MM.1S (cell line): Measurements from ENCODE around the gene ROBO2.

Experiments
- DNase-seq: peaks from one replicate; pipeline ENCODE4 v3.0.0-alpha.2; 2015
- H2AFZ ChIP-seq: fragments of 300-600 bp; sonication (generic); 2 replicates; pipeline ENCODE4 v1.6.0; 2016; ENCODE audit warnings: antibody characterized with exemption, low read length
- H3F3A ChIP-seq: fragments of 300-600 bp; sonication (generic); 2 replicates; pipeline ENCODE4 v1.6.1; 2016; ENCODE audit warnings: mild to moderate bottlenecking, antibody characterized with exemption, low read length, moderate library complexity, mixed read lengths; ENCODE audit not compliant: insufficient read depth
- H3K27ac ChIP-seq: fragments of 300-600 bp; sonication (generic); 2 replicates; pipeline ENCODE4 v1.5.1; 2016; ENCODE audit warnings: mild to moderate bottlenecking, low read length
- H3K27me3 ChIP-seq: fragments of 300-600 bp; sonication (generic); replicated peaks from 2 replicates; pipeline ENCODE4 v1.6.0; 2016; ENCODE audit warnings: low read length; ENCODE audit not compliant: insufficient read depth
- H3K36me3 ChIP-seq: fragments of 300-600 bp; sonication (generic); replicated peaks from 2 replicates; pipeline ENCODE4 v1.6.1; 2016; ENCODE audit warnings: mild to moderate bottlenecking, low read length, mixed read lengths; ENCODE audit not compliant: insufficient read depth
- H3K4me1 ChIP-seq: fragments of 300-600 bp; sonication (generic); 2 replicates; pipeline ENCODE4 v1.6.1; 2016; ENCODE audit warnings: low read length, mixed read lengths
- H3K4me2 ChIP-seq: fragments of 300-600 bp; sonication (generic); 2 replicates; pipeline ENCODE4 v1.6.0; 2016; ENCODE audit warnings: low read depth, low read length
- H3K4me3 ChIP-seq: fragments of 300-600 bp; sonication (generic); 2 replicates; pipeline ENCODE4 v1.5.1; 2016; ENCODE audit warnings: low read length, mixed read lengths
- H3K79me2 ChIP-seq: fragments of 300-600 bp; sonication (generic); 2 replicates; pipeline ENCODE4 v1.6.1; 2016; ENCODE audit warnings: mixed run types, low read length, mixed read lengths
- H3K9ac ChIP-seq: fragments of 300-600 bp; sonication (generic); 2 replicates; pipeline ENCODE4 v1.6.1; 2016; ENCODE audit warnings: low read length, mixed read lengths
- H3K9me2 ChIP-seq: fragments of 300-600 bp; sonication (generic); replicated peaks from 2 replicates; pipeline ENCODE4 v1.6.1; 2016; ENCODE audit warnings: mild to moderate bottlenecking, low read length, mixed read lengths; ENCODE audit not compliant: insufficient read depth
- H3K9me3 ChIP-seq: fragments of 300-600 bp; sonication (generic); replicated peaks from 2 replicates; pipeline ENCODE4 v1.6.1; 2016; ENCODE audit warnings: mild to moderate bottlenecking, low read length, mixed read lengths; ENCODE audit not compliant: insufficient read depth
- H4K20me1 ChIP-seq: fragments of 300-600 bp; sonication (generic); 2 replicates; pipeline ENCODE4 v1.6.1; 2016; ENCODE audit warnings: mild to moderate bottlenecking, low read length, moderate library complexity, mixed read lengths; ENCODE audit not compliant: insufficient read depth
- EZH2 ChIP-seq: fragments of 300-600 bp; sonication (generic); optimal IDR thresholded peaks from 2 replicates; pipeline ENCODE3; 2017; ENCODE audit warnings: low read depth, mild to moderate bottlenecking, antibody characterized with exemption, low read length, mixed read lengths
- EZH2phosphoT487 ChIP-seq: fragments of 300-600 bp; sonication (generic); IDR thresholded peaks from 2 replicates; pipeline ENCODE4 v1.6.1; 2018; ENCODE audit warnings: antibody characterized with exemption, low read length
- TF ChIP-seq, protein P1 (sequence below): fragments of 300-600 bp; sonication (generic); IDR thresholded peaks from 2 replicates; pipeline ENCODE4 v1.5.1; 2016; ENCODE audit warnings: antibody characterized with exemption, low read length, mixed read lengths

The ROBO2 gene

DNA sequence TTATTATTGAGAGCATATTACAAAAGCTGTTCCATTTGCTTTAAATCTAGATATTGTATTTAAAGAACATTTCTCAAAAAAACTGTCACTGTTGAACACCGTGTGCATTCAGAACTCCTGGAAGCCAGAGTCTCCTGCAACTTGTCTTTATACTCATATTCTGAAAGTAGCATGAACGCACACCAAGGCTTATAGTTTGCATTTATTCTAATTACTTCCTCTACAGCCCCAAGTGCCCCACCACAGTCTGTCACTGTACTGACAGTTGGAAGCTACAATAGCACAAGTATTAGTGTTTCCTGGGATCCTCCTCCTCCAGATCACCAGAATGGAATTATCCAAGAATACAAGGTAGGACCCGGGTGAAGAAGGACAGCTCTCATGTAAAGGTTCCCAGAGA, 537.4 kb downstream of the ROBO2 start:
- TF ChIP-seq EZH2 (no peak), EZH2phosphoT487 (no peak)
- TF ChIP-seq, protein P1, sequence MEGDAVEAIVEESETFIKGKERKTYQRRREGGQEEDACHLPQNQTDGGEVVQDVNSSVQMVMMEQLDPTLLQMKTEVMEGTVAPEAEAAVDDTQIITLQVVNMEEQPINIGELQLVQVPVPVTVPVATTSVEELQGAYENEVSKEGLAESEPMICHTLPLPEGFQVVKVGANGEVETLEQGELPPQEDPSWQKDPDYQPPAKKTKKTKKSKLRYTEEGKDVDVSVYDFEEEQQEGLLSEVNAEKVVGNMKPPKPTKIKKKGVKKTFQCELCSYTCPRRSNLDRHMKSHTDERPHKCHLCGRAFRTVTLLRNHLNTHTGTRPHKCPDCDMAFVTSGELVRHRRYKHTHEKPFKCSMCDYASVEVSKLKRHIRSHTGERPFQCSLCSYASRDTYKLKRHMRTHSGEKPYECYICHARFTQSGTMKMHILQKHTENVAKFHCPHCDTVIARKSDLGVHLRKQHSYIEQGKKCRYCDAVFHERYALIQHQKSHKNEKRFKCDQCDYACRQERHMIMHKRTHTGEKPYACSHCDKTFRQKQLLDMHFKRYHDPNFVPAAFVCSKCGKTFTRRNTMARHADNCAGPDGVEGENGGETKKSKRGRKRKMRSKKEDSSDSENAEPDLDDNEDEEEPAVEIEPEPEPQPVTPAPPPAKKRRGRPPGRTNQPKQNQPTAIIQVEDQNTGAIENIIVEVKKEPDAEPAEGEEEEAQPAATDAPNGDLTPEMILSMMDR: no peak
- H3K79me2 ChIP-seq: no peaks in the 10 kb centered on the region
- H4K20me1 ChIP-seq: no peaks in the 10 kb centered on the region
- no peak for DNase-seq
- H3K9ac ChIP-seq: no peak overlapping the region
- H3K27ac ChIP-seq: no peak overlapping the region
- H3K9me2 ChIP-seq: no peaks in the 10 kb centered on the region
- no peak overlapping the region for H3K4me3 ChIP-seq
- H3K4me2 ChIP-seq: peak overlapping the region; percentile 1; the same call in 1 of the 2 replicates
- H2AFZ ChIP-seq: peak overlapping the region; percentile 2; the same call in 1 of the 2 replicates
- no peaks in the 10 kb centered on the region for H3F3A ChIP-seq
- H3K9me3 ChIP-seq: no peaks in the 10 kb centered on the region
- H3K27me3 ChIP-seq: no peaks in the 10 kb centered on the region
- no peaks in the 10 kb centered on the region for H3K4me1 ChIP-seq
- H3K36me3 ChIP-seq: no peaks in the 10 kb centered on the region

DNA sequence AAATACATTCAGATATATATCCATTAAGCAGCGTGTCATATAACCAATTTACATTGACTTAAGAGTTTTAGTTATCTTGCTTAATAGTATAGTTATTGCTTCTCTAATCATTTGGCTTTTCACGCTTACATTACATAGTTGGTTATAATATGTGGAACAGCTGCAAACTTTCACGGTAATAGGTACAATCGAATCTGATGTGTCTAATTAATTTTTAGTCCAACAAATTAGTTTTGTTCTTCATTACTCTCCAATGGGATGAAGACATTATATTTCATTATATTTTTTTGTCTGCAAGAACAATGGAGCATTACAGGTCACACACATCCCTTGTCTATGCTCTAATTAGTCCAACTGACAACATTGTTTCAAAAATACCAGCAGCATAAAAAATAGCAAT, 546.3 kb downstream of the ROBO2 start:
- Histone ChIP-seq H2AFZ (no peak overlapping the region), H3K9me2 (no peaks in the 10 kb centered on the region), H3K9ac (no peak overlapping the region), H3K27me3 (no peaks in the 10 kb centered on the region), H3K79me2 (no peaks in the 10 kb centered on the region), H3K4me3 (no peak overlapping the region), H4K20me1 (no peaks in the 10 kb centered on the region), H3K4me2 (no peak overlapping the region), H3F3A (no peaks in the 10 kb centered on the region), H3K4me1 (no peaks in the 10 kb centered on the region), H3K36me3 (no peaks in the 10 kb centered on the region), H3K9me3 (no peaks in the 10 kb centered on the region), H3K27ac (no peak overlapping the region)
- TF ChIP-seq, protein P1: no peak
- TF ChIP-seq EZH2: no peak
- no peak for TF ChIP-seq EZH2phosphoT487
- no peak for DNase-seq

DNA sequence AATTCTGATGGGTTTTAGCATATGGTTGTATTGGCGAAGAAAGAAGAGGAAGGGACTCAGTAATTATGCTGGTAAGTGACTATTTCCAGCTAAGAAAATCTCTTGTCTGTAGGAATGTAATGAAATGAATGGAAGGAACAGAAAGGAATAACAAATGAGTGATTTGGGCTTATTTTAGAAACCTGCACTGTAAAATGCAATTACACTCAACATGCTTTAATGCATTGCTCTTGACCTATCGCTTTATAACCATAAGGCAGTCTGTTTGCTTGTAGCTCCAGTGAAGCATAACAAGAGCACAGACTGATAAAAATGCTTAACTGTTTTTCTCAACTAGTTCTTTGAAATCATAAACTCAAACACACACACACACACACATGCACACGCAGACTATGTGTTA, 549.0 kb downstream of the ROBO2 start:
- H3K4me1 ChIP-seq: no peaks in the 10 kb centered on the region
- no peak overlapping the region for H3K27ac ChIP-seq
- H3K9me3 ChIP-seq: no peaks in the 10 kb centered on the region
- no peaks in the 10 kb centered on the region for H3K36me3 ChIP-seq
- no peaks in the 10 kb centered on the region for H3K9me2 ChIP-seq
- no peaks in the 10 kb centered on the region for H3K27me3 ChIP-seq
- TF ChIP-seq EZH2 (no peak), EZH2phosphoT487 (no peak)
- TF ChIP-seq, protein P1: no peak
- H2AFZ ChIP-seq: no peak overlapping the region
- H3K4me3 ChIP-seq: no peak overlapping the region
- DNase-seq: no peak
- H4K20me1 ChIP-seq: no peaks in the 10 kb centered on the region
- H3K9ac ChIP-seq: no peak overlapping the region
- H3K4me2 ChIP-seq: no peak overlapping the region
- no peaks in the 10 kb centered on the region for H3K79me2 ChIP-seq
- no peaks in the 10 kb centered on the region for H3F3A ChIP-seq
